Measurements from ENCODE around the gene LRRC46. TPM values are rescaled to one million over a fixed set of nuclear protein-coding genes. Genes with fewer than 3 reads are reported as not detected.

The LRRC46 gene
- total RNA-seq, 1 experiment from 2014 or later, result 0.31 TPM

DNA sequence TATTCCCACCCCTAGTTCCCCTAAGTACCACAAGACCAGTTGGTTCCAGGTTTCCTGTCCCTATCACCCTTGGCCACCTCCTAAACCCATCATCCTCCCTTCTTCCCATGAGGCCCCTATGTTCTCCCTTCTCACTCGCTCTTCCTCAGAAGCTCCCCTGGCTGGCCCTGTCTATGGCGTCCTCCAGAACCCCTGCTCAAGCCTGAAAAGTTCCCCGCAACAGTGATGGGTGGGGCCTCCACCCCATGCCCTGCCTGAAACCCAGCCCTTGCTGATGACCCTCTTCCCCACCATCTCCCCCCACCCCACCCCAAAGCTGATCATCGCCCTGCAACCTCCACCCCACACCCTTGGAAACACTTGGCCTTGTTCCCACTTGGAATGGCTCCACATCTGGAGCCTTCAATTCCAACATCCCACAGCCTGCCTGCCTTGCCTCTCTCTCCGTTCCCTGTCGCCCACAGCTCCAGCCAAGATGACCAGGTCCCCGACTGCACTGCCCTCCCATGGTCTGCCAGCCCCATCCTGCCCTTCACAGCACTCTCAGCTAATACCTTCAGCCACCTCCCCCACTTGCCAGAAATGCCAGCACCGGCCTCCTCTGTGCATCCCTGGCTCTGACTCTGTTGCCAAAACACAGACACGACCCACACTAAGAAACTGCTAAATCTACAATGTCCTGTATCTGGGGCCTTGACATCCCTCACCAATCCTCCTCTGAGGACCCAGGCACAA lies 20.4 kb upstream of the LRRC46 start:
- Histone ChIP-seq H3K9me3 (ENCODE audit: control insufficient read depth, low read depth, low read length) (no peaks in the 10 kb centered on the region), H3K27me3 (ENCODE audit: insufficient read depth, low read length) (no peaks in the 10 kb centered on the region), H4K20me1 (ENCODE audit: control insufficient read depth, insufficient read depth, insufficient read length) (no peaks in the 10 kb centered on the region), H3K14ac (ENCODE audit: insufficient read depth, low read length) (no peak overlapping the region; the same call in 1 of the 2 replicates), H3K79me2 (ENCODE audit: insufficient read depth, low read length) (no peaks in the 10 kb centered on the region), H2BK120ac (ENCODE audit: low read depth, low read length, poor library complexity, severe bottlenecking) (no peak overlapping the region), H2AFZ (ENCODE audit: low read length) (no peak overlapping the region), H4K8ac (replicated peaks; ENCODE audit: insufficient read length, low read depth, low read length) (no peak overlapping the region), H3K4me2 (ENCODE audit: insufficient read depth, insufficient read length, low read length) (no peak overlapping the region), H3K4me1 (ENCODE audit: insufficient read depth, low read length) (no peaks in the 10 kb centered on the region), H3K23ac (ENCODE audit: insufficient read length, low read depth, low read length) (no peak overlapping the region), H3K56ac (ENCODE audit: insufficient read length, low read depth, low read length) (no peak overlapping the region), H4K91ac (ENCODE audit: insufficient read length, low read depth, low read length) (no peak overlapping the region), H2BK5ac (ENCODE audit: insufficient read length, low read length) (no peak overlapping the region), H3K4ac (ENCODE audit: low read depth, low read length) (no peak overlapping the region), H2AK5ac (ENCODE audit: insufficient read length, low read length) (no peak overlapping the region), H3K23me2 (ENCODE audit: insufficient read length, low read depth, low read length, poor library complexity, severe bottlenecking) (no peaks in the 10 kb centered on the region), H2BK20ac (ENCODE audit: low read depth, low read length, poor library complexity, severe bottlenecking) (no peak overlapping the region), H3K9ac (ENCODE audit: extremely low read depth, insufficient read length, low read length) (no peak overlapping the region), H4K5ac (ENCODE audit: insufficient read length, low read depth, low read length) (no peak overlapping the region), H3K27ac (ENCODE audit: insufficient read length, low read depth, low read length) (no peak overlapping the region), H2BK15ac (ENCODE audit: low read depth, low read length) (no peak overlapping the region), H2BK12ac (ENCODE audit: insufficient read length, low read depth, low read length) (no peak overlapping the region), H3K18ac (ENCODE audit: insufficient read length, low read depth, low read length) (no peak overlapping the region), H3K79me1 (ENCODE audit: insufficient read depth, low read depth, low read length, poor library complexity, severe bottlenecking) (no peaks in the 10 kb centered on the region), H3T11ph (ENCODE audit: low read length) (no peak overlapping the region)
- no CpG with 5 or more reads among the region's 9 CpGs for WGBS (ENCODE audit: extremely low coverage, insufficient read length, low lambda C conversion rate)
- peak; percentile 24 for DNase-seq
- Mint-ChIP-seq H3K27me3 (ENCODE audit: low read depth) (no peaks in the 10 kb centered on the region), H3K4me3 (no peak overlapping the region), H3K4me1 (peaks cover 6 to 7% of the 10 kb centered on the region in 2 experiments; a peak in 3 of 4 replicates), H3K36me3 (ENCODE audit: insufficient read depth in 1 of 3, low read depth in 3 of 3) (peaks cover 0 to 23% (median 4%) of the 10 kb centered on the region in 3 experiments; a peak in 6 of 7 replicates), H3K9me3 (no peaks in the 10 kb centered on the region; a peak in 1 of 5 replicates), H3K27ac (peak overlapping the region in 1 of 3 experiments; percentile 35; a peak in 1 of 7 replicates)
- TF ChIP-seq, protein P1, sequence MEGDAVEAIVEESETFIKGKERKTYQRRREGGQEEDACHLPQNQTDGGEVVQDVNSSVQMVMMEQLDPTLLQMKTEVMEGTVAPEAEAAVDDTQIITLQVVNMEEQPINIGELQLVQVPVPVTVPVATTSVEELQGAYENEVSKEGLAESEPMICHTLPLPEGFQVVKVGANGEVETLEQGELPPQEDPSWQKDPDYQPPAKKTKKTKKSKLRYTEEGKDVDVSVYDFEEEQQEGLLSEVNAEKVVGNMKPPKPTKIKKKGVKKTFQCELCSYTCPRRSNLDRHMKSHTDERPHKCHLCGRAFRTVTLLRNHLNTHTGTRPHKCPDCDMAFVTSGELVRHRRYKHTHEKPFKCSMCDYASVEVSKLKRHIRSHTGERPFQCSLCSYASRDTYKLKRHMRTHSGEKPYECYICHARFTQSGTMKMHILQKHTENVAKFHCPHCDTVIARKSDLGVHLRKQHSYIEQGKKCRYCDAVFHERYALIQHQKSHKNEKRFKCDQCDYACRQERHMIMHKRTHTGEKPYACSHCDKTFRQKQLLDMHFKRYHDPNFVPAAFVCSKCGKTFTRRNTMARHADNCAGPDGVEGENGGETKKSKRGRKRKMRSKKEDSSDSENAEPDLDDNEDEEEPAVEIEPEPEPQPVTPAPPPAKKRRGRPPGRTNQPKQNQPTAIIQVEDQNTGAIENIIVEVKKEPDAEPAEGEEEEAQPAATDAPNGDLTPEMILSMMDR (conservative IDR thresholded peaks at IDR 0.05), result no peak

All from H9 (cell line).